Mesothelial cell of epicardium (in vitro differentiated cells): ENCODE measurements around the gene CIB4. TPM values are rescaled to one million over a fixed set of nuclear protein-coding genes. Genes with fewer than 3 reads are reported as not detected.

Experiments
- DNase-seq, 2 experiments: peaks; one replicate each; pipeline ENCODE4 v3.0.0; 2021; ENCODE audit warnings: low spot score in 2 of 2; ENCODE audit not compliant: unreplicated experiment in 2 of 2
- H3K27ac Mint-ChIP-seq: 2 replicates; pipeline ENCODE4 v1.8.0; 2021; ENCODE audit warnings: mixed read lengths
- H3K27me3 Mint-ChIP-seq: 2 replicates; pipeline ENCODE4 v1.8.0; 2021; ENCODE audit warnings: low read depth, mixed read lengths
- H3K36me3 Mint-ChIP-seq: 2 replicates; pipeline ENCODE4 v1.8.0; 2021; ENCODE audit warnings: mixed read lengths
- H3K4me1 Mint-ChIP-seq: 2 replicates; pipeline ENCODE4 v1.8.0; 2021; ENCODE audit warnings: mixed read lengths
- H3K4me3 Mint-ChIP-seq: 2 replicates; pipeline ENCODE4 v1.8.0; 2021; ENCODE audit warnings: mild to moderate bottlenecking, moderate library complexity, mixed read lengths
- H3K9me3 Mint-ChIP-seq: 2 replicates; pipeline ENCODE4 v1.8.0; 2021; ENCODE audit warnings: mixed read lengths
- CTCF ChIP-seq: fragments of 200-600 bp; sonication (generic); IDR thresholded peaks from one replicate; pipeline ENCODE4 v1.5.0; 2021; ENCODE audit warnings: antibody characterized with exemption; ENCODE audit not compliant: unreplicated experiment
- total RNA-seq: library from RNA; stranded (reverse); gene quantifications from 3 replicates; pipeline ENCODE4 v1.2.1, GENCODE V29; 2021

Gene CIB4
- total RNA-seq, 1 donor from 2014 or later = not detected

DNA sequence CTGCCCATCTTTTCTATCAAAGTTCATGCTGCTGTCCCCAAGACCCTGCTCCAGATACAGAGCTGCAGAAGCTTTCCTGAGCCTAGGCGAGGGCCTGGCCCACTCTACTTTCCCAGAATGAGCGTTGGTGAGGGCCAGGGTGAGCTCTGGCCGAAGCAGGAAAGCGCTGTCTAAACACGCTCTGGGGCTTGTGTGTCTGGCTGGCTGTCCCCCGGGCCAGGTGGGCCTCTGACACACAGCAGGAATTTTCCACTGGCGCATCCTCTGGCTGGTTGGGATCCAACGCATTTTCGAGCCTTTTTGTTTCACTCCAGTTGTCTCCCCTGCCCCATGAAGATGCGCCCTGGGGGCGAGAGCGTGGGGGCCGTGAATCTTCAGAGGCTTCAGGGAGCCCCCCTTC, 33.6 kb upstream of the CIB4 start:
- no peaks in the 10 kb centered on the region for H3K36me3 Mint-ChIP-seq
- no peaks in the 10 kb centered on the region for H3K27me3 Mint-ChIP-seq
- peak overlapping the region; percentile 9 for H3K27ac Mint-ChIP-seq
- TF ChIP-seq CTCF = no peak
- H3K9me3 Mint-ChIP-seq = peaks cover 7% of the 10 kb centered on the region
- H3K4me3 Mint-ChIP-seq = no peak overlapping the region
- DNase-seq = no peak
- peaks cover 32% of the 10 kb centered on the region for H3K4me1 Mint-ChIP-seq

DNA sequence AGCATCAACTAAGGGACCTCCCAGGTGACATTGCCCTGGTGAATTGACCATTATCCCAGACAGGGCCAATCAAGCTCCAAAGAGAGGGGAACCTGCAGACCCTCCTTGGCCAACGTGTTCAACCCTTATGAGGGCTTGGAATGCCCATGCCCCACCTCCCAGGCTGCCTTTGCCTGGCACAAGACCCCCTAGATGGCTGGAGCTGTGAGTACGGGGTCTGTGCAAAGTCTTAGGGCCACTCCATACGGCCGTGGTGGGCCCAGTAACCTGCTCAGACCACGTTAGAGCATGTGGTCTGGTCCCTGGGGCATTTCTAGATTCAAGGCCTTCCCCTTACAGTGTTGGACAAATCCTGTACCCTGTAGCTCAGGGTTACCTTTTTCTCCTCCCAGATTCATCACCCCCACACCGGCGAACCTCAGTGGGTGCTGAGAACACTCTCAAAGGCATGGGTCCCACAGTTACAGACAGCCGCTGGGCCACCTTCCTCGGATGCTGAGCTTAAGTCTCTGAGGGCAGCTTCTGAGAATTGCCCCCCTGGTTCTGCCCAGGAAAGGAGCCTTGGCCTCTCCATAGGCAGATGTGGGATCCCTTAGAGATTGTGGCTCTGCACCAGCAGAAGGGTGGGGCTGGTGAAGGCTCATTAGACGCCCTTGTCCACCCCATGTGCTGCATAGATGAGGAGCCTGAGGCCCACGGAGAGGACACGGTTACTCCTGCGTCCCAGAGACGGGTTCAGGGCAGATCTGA, 33.0 kb upstream of the CIB4 start:
- peaks cover 7% of the 10 kb centered on the region for H3K9me3 Mint-ChIP-seq
- H3K36me3 Mint-ChIP-seq = no peaks in the 10 kb centered on the region
- no peak for DNase-seq
- H3K4me1 Mint-ChIP-seq = peaks cover 38% of the 10 kb centered on the region
- H3K4me3 Mint-ChIP-seq = no peak overlapping the region
- TF ChIP-seq CTCF = no peak
- H3K27ac Mint-ChIP-seq = no peak overlapping the region
- H3K27me3 Mint-ChIP-seq = no peaks in the 10 kb centered on the region

- Mint-ChIP-seq H3K4me1 (peaks cover 47% of the 10 kb centered on the region), H3K4me3 (no peak overlapping the region), H3K27ac (peak overlapping the region; percentile 69), H3K9me3 (peaks cover 7% of the 10 kb centered on the region), H3K27me3 (no peaks in the 10 kb centered on the region), H3K36me3 (no peaks in the 10 kb centered on the region)
- no peak for DNase-seq
- TF ChIP-seq CTCF = no peak
Observed at GRCh38 chr2:26672818-26673393, 31.7 kb upstream of the CIB4 start.

- no peak for DNase-seq
- Mint-ChIP-seq H3K4me1 (peaks cover 52% of the 10 kb centered on the region), H3K27me3 (no peaks in the 10 kb centered on the region), H3K27ac (peak overlapping the region; percentile 69), H3K4me3 (no peak overlapping the region), H3K9me3 (peaks cover 1% of the 10 kb centered on the region), H3K36me3 (no peaks in the 10 kb centered on the region)
- no peak for TF ChIP-seq CTCF
Observed at GRCh38 chr2:26672112-26672817, 31.1 kb upstream of the CIB4 start.

GRCh38 chr2:26671691-26672090, 30.5 kb upstream of the CIB4 start:
- Mint-ChIP-seq H3K36me3 (no peaks in the 10 kb centered on the region), H3K27ac (no peak overlapping the region), H3K27me3 (no peaks in the 10 kb centered on the region), H3K9me3 (peaks cover 4% of the 10 kb centered on the region), H3K4me3 (no peak overlapping the region), H3K4me1 (peaks cover 52% of the 10 kb centered on the region)
- no peak for DNase-seq
- TF ChIP-seq CTCF = no peak
